GM19468 (cell line): Measurements from ENCODE around the gene HCN3.
A peak's percentile ranks its signal among the peaks of the same experiment; 100 is the strongest.

ENCODE experiments used
- ATAC-seq: cut with Tn5 transposase; IDR thresholded peaks from one replicate; pipeline ENCODE4 v1.9.1; 2021; ENCODE audit warnings: mild to moderate bottlenecking, moderate library complexity, moderate number of reproducible peaks; ENCODE audit not compliant: unreplicated experiment; ENCODE audit errors: extremely low read depth

HCN3 gene

DNA sequence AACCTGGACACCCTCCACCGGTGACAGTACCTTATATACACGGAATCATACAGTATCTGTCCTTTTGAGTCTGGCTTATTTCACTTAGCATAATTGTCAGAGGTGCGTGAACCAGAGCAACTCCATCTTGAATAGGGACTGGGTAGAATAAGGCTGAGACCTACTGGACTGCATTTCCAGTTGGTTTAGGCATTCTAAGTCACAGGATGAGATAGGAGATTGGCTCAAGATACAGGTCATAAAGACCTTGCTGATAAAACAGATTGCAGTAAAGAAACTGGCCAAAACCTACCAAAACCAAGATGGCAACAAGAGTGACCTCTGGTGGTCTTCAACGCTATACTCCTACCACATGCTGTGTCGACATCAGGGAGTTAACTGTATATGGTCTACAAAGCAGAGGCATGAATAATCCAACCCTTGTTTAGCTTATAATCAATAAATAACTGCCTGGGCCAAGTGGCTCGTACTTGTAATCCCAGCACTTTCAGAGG is 30.0 kb downstream of the HCN3 start:
- ATAC-seq: no peak

DNA sequence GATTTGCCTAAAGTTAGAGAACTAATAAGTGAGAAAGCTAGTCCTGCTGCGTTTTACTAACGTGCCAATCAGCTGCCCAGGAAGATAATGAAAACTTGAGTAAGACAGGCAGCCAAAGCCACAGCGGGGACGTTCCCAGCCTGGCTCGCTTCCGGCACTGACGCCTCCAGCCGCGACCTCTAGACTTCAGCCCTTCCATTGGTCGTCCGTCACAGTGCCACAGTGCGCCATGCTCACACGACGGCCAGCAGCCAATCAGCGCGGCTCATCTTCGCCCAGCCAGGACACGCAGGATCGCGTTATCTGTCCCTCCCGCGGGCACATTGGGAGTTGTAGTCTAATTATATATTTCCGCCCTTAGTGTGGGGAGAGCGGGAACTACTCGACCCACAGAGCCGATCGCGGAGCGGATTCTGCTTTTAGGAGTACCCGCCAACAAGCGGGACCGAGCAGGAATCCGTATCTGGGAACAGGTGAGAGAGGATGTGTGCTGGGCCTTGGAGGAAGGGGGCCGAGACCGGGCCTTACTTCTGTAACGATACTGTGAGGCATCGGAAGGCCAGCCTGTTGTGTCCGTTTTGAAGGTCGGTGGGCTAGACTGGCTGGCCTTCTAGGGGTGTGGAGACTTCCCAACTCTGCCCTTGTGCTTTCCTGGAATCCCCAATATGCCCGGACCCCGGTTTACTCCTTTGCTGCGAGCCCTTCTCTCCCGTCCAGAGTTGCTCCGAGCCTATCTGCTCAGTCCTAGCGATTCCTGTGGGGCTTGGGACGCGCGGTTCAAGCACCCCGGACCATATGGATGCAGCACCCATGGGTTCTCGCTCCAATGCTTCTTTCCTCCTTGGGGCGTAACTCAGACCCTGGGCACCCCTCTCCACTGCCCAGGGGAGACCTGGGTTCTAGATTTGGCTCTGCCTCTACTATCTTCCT is 31.5 kb downstream of the HCN3 start, which contains the start of gene FDPS:
Gene FDPS, plus strand, starts transcription at position 374 of the 930 bp plus-strand sequence. CDS start 924 bp downstream, outside the sequence.
- peak; percentile 83 for ATAC-seq

DNA sequence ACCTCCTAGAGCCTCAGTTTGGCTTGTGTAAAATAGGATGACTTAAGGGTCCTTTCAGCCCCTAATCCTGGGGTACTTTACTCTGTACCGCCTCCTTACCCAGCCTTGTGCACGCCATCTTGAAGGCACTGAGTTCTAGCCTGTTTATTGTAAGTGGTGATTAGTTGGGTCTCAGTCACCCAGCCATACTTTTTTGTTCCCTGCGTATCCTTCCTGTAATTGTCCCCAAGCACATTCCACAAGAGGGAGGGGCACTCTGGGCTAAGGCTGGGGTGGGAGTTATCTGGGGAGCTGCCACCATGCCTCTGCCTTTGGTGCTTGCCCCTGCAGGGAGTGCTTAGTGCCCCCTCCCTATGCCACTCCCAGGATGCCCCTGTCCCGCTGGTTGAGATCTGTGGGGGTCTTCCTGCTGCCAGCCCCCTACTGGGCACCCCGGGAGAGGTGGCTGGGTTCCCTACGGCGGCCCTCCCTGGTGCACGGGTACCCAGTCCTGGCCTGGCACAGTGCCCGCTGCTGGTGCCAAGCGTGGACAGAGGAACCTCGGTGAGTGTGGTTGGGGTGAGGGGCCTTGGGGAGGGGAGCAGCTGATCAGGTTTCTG is 32.3 kb downstream of the HCN3 start:
- no peak for ATAC-seq

DNA sequence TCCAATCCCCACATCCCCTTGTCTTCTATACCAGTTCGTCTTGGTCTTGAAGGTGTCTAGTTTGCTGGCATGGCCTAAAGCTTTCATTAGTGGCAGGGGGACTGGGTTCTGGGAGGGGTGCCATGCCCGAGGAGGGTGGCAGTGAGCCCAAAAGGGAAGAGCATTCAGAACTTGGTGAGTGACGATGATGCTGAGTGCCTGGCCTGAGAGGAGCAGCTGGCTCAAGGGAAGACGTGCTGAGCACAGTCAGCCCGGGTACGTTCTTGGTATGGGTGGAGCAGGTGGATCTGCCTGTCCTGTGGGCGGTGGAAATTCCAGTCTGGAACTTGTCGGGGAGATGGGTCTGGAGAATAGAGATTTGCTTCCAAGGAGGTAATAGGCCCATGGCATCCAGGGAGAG is 36.0 kb downstream of the HCN3 start:
- no peak for ATAC-seq

DNA sequence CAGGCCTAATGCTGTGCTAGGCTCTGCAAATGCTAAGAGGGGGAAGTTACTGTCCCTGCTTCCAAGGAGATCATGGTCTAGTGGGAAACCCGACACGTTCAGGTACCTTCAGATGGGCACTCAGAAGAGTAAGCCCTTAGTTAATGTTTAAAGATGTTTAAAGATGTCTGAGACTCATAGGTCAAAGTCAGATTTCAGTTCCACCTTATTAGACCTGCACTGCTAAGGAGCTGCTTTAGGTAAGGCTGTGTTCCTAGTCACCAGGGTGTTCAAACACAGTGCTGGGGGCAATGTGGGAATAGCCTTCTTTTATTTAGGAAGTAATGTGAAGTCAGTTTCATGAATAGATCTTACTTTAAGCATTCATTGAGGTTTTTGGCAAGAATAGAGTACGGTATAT is 39.7 kb downstream of the HCN3 start:
- ATAC-seq: no peak

DNA sequence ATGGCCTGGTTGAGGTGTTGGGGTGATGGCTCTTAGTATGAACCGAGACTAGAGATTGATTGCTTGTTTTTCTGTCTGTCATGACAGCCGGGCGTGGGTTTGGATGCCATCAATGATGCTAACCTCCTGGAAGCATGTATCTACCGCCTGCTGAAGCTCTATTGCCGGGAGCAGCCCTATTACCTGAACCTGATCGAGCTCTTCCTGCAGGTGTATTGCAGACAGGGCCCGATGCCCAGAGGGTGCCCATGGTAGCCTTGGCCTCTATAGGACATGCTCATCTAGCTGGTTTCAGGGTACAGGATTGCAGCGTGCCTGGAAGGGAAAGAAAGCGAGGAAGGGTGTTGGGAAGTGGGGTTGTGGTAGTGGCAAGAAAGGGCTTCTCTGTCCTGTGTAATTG is 40.8 kb downstream of the HCN3 start:
- ATAC-seq: no peak

DNA sequence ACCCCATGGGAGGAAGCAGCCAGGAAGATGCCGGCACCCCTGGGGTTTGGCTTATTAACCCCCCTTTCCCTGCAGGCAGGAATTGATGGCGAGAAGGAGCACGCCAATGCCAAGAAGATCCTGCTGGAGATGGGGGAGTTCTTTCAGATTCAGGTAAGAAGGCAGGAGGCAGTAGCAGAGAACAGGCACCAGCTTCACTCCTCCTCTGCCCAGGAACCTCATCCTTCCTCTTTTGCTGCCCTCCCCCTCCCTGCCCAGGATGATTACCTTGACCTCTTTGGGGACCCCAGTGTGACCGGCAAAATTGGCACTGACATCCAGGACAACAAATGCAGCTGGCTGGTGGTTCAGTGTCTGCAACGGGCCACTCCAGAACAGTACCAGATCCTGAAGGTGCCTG is 42.3 kb downstream of the HCN3 start:
- ATAC-seq: no peak

DNA sequence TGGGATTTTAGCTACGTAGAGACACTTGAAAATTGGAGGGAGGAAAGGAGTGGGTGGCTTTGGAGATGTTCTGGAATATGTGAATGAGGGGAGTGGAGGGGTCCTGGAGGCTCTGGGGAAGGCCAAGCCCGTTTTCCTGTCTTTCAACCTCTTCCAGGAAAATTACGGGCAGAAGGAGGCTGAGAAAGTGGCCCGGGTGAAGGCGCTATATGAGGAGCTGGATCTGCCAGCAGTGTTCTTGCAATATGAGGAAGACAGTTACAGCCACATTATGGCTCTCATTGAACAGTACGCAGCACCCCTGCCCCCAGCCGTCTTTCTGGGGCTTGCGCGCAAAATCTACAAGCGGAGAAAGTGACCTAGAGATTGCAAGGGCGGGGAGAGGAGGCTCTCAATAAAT is 43.0 kb downstream of the HCN3 start:
- ATAC-seq: no peak

DNA sequence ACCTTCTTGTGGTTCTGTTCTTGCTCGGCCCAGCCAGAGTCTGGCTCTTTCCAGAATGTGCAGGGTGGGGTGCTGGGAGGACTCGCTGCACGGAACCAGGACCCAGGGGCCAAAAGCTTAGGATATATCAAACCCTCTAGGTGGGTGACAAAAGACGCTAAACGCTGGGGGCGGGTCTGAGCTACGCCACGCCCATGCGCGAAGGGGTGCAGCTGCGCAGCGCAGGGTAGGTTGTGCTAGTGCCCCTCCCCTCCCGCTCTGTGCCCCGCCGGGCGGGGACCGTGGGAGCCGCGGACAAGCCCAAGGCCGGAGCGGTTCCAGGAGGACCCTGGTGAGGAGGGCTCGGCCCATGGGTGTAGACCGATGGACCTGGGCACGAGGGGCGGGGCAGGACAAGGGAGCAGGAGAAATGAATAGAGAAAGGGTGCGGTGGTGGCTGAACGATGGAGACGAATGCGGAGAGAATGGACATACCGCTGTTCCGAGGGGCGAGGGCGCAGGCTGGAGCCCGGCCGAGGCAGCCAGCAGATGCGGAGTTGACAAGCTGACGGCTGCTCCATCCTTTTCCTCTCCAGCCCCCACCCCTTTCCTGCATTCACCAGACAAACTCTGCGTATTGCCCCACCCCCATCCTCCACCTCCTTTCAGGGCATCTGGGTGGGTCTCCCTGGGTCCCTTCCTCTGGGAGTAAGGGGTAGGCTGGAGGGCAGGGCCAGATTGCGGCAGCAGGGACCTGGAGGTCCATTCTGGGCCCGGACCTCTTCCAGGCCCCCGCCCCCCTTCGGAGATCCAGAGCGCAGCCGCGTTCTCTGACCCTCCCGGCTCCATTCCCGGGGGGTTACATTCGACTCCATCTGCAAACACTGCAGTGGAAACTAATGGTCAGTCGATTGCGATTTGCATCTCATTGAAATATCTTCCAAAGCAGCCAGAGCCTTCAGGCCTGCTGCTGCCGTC is 43.7 kb downstream of the HCN3 start, which contains the start of gene RUSC1:
Gene RUSC1, plus strand, starts transcription at position 234 of the 957 bp plus-strand sequence. CDS start 880 bp downstream, outside the sequence.
- ATAC-seq: no peak

DNA sequence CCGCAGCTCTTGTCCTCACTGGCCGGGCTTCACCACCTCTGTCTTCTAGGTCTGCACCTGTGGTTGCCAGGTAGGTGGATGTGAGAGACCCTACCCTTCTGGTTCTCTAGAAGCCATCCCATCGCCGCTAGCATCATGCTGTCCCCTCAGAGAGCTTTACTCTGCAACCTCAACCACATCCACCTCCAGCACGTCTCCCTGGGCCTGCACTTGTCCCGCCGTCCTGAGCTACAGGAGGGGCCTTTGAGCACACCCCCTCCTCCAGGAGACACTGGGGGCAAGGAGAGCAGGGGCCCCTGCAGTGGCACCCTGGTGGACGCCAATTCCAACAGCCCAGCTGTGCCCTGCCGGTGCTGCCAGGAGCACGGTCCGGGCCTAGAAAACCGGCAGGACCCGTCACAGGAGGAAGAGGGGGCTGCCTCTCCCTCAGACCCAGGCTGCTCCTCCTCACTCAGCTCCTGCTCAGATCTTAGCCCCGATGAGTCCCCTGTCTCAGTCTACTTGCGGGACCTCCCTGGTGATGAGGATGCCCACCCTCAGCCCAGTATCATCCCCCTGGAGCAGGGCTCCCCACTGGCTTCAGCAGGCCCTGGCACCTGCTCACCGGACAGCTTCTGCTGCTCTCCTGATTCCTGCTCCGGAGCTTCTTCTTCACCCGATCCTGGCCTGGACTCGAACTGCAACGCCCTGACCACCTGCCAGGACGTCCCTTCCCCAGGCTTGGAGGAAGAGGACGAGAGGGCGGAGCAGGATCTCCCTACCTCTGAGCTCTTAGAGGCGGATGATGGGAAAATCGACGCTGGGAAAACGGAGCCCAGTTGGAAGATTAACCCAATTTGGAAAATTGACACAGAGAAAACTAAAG is 44.6 kb downstream of the HCN3 start:
- no peak for ATAC-seq

DNA sequence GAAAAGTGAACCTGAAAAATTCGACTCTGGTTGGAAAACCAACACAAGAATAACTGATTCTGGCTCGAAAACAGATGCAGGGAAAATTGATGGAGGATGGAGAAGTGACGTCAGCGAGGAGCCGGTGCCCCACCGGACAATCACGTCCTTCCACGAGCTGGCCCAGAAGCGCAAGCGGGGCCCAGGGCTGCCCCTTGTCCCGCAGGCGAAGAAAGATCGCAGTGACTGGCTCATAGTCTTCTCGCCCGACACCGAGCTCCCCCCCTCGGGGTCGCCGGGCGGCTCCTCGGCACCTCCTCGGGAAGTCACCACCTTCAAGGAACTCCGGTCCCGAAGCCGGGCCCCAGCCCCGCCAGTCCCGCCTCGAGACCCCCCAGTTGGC is 45.3 kb downstream of the HCN3 start:
- ATAC-seq: no peak

DNA sequence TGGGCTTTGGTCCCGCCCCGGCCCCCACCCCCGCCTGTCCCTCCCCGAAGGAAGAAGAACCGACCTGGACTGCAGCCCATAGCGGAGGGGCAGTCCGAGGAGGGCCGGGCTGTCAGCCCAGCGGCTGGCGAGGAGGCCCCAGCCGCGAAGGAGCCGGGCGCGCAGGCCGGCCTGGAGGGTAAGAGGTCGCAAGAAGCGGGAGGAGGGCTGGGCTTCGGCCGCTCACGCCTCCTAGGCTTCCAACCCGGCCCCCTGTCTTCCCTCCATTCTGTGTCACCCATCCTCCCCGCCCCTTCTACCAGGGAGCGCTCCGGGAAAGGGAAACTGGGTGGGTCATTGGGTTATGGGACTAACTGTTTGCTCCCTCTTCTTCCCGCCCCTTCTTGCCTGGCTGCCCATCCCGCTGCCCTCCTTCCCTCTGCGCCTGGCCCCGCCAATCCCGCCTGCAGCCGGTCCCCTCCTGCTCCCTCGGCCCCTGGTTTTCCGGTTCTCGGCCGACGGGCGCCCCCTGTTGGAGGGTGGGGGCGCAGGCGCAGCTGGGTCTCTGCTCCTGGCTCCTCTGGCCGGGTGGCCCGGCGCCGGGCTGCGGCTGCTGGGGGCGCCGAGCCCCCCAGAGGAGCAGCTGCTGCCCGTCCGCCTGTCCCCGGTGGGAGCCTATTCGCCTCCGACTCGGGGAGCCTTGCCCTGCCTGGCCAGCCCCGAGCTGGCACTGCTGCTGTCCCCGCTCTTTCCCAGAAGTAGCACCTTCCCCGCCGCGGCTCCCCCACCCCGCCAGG is 45.9 kb downstream of the HCN3 start:
- peak; percentile 21 for ATAC-seq

DNA sequence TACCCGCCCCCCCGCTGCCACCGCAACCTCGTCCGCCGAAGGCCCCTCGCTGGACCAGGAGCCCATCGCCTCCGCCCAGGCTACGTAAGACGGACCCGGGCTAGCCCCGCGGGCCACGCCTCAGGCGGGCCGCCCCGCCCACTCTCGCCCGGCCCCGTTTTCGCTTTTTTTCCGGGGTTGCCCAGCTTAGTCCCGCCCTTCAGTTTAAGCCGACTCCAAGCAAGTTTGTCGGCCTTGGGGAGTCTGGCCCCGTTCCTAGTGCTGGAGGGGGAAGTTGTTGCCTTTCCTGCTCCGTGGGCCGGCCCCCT is 46.4 kb downstream of the HCN3 start:
- peak; percentile 2 for ATAC-seq

DNA sequence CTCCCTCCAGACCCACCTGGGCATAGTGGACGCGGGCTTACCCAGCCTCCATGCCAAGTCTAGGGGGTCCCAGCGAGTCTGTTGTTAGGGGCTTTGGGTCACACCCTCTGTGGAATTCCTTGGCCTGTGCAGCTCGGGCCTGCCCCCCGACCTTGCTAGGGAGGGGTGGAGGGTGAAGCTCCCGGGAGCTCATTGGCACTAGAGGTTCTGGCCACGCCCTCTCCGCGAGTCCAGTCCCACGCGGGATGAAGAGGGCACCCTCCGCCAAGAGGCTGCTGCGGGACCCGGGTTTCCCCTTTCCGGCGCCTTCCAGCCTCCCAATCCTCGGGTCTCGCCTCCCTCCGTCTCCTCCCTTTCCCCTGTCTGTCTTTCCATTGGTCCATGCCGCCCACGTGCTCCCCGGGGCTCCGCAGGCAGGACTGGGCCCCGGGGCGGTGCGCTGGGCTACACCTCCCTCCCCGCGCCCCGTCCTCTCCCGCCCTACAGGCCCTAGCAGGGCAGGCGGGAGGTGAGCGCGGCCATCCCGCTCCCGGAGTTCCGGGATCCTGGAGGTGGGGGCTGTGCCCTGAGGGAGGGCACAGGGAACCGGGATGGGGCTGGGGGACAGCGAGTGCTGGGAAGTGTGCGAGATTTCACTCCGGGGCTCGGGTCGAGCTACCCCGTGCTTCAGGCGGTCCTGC is 46.9 kb downstream of the HCN3 start:
- ATAC-seq: no peak

DNA sequence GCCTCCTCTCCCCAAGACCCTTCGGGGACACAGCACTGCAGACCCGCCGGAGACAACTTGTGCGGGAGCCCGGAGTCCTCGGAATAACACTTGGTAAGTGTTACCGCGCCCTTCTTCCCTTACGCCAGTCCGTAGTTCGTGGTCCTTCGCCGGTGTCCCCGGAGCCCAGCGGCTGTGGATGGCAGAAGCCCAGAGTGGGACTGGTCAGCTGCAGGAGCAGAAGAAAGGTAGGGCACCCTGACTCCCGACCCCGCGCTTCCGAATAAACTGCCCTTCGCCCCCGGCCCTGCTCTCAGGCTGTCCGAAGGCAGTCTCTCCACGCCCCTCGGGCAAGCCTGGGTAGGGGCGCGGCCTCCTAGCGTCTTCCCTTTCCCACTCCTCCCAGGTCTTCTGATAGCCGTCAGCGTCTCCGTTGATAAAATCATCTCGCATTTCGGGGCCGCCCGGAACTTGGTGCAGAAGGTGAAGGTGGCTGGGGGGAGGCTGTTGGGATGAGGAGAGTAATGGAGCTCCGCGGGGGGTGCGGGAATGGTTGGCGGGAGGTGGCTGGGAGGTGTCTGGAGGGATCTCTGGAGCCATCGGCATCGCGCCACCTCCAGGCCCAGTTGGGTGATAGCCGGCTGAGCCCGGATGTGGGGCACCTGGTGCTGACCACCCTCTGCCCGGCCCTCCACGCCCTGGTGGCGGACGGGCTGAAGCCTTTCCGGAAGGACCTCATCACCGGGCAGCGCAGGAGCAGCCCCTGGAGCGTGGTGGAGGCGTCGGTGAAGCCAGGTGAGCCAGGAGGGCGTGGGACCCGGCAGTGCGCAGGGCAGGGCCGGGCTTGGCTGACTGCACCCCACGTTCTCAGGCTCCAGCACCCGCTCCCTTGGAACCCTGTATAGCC is 47.7 kb downstream of the HCN3 start:
- ATAC-seq: no peak

DNA sequence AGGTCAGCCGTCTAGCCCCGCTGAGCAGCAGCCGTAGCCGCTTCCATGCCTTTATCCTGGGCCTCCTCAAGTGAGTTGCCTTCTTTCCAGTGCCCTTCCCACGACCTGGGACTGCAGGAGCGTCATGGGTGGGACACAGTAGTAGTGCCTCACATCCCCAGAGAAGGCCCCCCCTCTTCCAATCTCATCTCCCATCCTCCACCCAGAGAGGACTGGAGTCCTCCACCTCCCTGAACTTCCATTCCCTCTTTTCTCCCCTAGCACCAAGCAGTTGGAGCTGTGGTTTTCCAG is 48.3 kb downstream of the HCN3 start:
- no peak for ATAC-seq

DNA sequence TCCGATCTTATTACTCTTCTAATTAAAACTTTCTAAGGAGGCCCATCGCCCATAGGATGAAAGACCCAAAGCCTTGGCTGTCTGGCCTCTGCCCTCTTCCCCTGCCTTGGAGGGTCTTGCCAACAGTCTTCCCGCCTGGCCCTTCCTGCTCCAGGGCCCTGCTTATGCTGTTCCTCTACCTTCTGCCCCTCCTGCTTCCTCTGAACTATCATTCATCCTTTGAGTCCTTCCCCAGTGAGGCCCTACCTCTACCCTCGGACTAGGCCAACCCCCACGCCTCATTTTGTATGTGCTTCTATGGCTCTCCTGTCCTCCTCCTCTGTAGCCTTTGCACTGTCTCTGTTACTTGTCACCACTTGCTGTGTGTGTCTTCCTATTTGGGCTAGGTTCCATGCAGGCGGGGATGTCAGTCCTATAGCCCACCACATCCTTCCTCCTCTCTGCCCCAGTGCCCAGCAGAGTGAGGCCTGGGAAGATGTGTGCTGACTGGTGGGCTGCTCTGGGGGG is 48.8 kb downstream of the HCN3 start:
- no peak for ATAC-seq
